IMR-90 (cell line): ENCODE data around the gene APPBP2.

Experiments
- CEBPB ChIP-seq: IDR thresholded peaks from 2 replicates; pipeline ENCODE4 v1.6.1; 2012; ENCODE audit warnings: low read depth, low read length, improper control_type of control experiment
- MAFK ChIP-seq: IDR thresholded peaks from 2 replicates; pipeline ENCODE4 v1.6.1; 2012; ENCODE audit warnings: low read depth, low read length, improper control_type of control experiment
- POLR2A ChIP-seq: IDR thresholded peaks from 2 replicates; pipeline ENCODE4 v1.6.1; 2012; ENCODE audit warnings: mild to moderate bottlenecking, low read depth, low read length
- RAD21 ChIP-seq: IDR thresholded peaks from 2 replicates; pipeline ENCODE4 v1.6.1; 2012; ENCODE audit warnings: low read length, improper control_type of control experiment
- SMC3 ChIP-seq: fragments of 150-350 bp; IDR thresholded peaks from 2 replicates; pipeline ENCODE4 v1.6.1; 2016; ENCODE audit warnings: low read depth, mild to moderate bottlenecking, antibody characterized with exemption, low read length, moderate library complexity
- TF ChIP-seq, protein P1 (sequence below): conservative IDR thresholded peaks from 2 replicates; pipeline ENCODE4 v1.5.1; 2012; ENCODE audit warnings: mild to moderate bottlenecking, low read depth, low read length, improper control_type of control experiment

DNA sequence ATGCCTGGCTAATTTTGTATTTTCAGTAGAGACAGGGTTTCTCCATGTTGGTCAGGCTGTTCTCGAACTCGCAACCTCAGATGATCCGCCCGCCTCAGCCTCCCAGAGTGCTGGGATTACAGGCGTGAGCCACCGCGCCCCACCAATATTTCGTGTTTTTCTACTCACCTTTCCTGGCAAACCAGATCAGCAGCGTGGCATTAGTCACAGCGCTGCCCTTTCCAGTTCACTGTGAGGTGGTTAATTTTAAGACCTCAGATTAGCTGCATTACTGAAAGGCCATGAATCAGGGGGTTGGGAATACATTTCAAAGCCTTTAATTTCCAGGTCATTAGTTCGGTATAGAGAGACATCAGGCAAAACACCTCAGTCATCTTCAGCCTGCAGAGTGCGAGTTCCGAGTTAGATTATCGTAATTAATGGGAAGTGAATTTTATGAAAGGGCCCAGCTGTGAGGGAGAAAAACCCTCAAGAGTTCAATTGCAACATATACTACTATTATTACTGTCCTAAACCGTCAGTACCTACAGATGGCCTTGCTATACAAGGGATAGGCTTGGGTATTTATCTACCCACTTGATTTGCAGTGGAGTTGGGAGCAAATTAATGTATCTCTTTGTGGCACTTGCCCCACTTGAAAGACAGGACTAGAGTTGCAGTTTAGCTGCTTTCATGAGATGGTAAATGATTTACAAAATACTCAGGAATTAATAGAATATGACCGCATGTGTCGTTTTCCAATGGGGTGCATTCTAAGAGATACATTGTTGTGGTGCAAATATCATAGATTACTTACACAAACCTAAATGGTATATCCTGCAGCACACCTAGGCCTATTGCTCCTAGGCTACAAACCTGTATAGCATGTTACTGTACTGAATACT lies 132.0 kb downstream of the APPBP2 start:
- TF ChIP-seq, protein P1, sequence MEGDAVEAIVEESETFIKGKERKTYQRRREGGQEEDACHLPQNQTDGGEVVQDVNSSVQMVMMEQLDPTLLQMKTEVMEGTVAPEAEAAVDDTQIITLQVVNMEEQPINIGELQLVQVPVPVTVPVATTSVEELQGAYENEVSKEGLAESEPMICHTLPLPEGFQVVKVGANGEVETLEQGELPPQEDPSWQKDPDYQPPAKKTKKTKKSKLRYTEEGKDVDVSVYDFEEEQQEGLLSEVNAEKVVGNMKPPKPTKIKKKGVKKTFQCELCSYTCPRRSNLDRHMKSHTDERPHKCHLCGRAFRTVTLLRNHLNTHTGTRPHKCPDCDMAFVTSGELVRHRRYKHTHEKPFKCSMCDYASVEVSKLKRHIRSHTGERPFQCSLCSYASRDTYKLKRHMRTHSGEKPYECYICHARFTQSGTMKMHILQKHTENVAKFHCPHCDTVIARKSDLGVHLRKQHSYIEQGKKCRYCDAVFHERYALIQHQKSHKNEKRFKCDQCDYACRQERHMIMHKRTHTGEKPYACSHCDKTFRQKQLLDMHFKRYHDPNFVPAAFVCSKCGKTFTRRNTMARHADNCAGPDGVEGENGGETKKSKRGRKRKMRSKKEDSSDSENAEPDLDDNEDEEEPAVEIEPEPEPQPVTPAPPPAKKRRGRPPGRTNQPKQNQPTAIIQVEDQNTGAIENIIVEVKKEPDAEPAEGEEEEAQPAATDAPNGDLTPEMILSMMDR, result no peak
- no peak for TF ChIP-seq CEBPB
- TF ChIP-seq RAD21, result no peak
- no peak for TF ChIP-seq POLR2A
- TF ChIP-seq SMC3, result no peak
- no peak for TF ChIP-seq MAFK
